Right cardiac atrium (tissue), 5 donors: ENCODE data around the gene TMEM52. TPM values are rescaled to one million over a fixed set of nuclear protein-coding genes. Genes with fewer than 3 reads are reported as not detected.

Experiments
- ATAC-seq, 2 donors: fragments of 200-7000 bp; cut with Tn5 transposase; one replicate each; pipeline versions ENCODE4 v1.8.0 to v1.9.1; 2020; ENCODE audit warnings: moderate library complexity in 2 of 2, mild to moderate bottlenecking in 1 of 2
- DNase-seq, 3 donors: peaks; one replicate each; pipeline ENCODE4 v3.0.0-alpha.2; 2020
- H3K27ac ChIP-seq: one replicate; pipeline ENCODE4 v1.5.1; 2013; ENCODE audit warnings: mild to moderate bottlenecking, low read length, control low read depth, moderate library complexity
- H3K27me3 ChIP-seq: one replicate; pipeline ENCODE4 v1.6.1; 2013; ENCODE audit not compliant: control insufficient read depth, insufficient read depth
- H3K4me1 ChIP-seq: one replicate; pipeline ENCODE4 v1.6.1; 2013; ENCODE audit warnings: low read length; ENCODE audit not compliant: control insufficient read depth, insufficient read depth
- H3K4me3 ChIP-seq: one replicate; pipeline ENCODE4 v1.5.1; 2013; ENCODE audit warnings: low read length, control low read depth
- H3K9me3 ChIP-seq: one replicate; pipeline ENCODE4 v1.6.1; 2013; ENCODE audit warnings: low read length; ENCODE audit not compliant: control insufficient read depth
- WGBS: extraction: QIAGEN DNeasy Blood & Tissue Kit; methylation state at CpG from one replicate; pipeline ENCODE4 v1.1.7; 2013; 5-methylcytosine and 5-hydroxymethylcytosine counted together
- intact Hi-C, 4 donors: fragments of 100-400 bp; cut with DNase I; formaldehyde crosslinking; loops; one replicate each; pipeline versions ENCODE4 v1.11.0 to v1.14.0; 2022 to 2023
- polyA plus RNA-seq: library from polyadenylated mRNA; stranded (reverse); fragments of 200-250 nt; gene quantifications from one replicate; pipeline ENCODE4 v1.2.3, GENCODE V29; 2013
- total RNA-seq, 4 donors: library from RNA; stranded (reverse); fragmentation: NEBNext Ultra II Directional; extraction: Animal tissue kit (Norgen Biotek cat#: 25700); gene quantifications; one replicate each; pipeline ENCODE4 v1.2.1, GENCODE V29; 2021
- donor health status: healthy with polysubstance abuse.
- donor health status: DM: no; HTN: yes; CAD: no.
- donor health status: DM: no; HTN: no; CAD: no.
- donor health status: DM: no; HTN: yes; CAD: no; lungs with severe emphysema.
- donor health status: DM: yes; HTN: yes; CAD: no.

Gene TMEM52
- total and polyA plus RNA-seq, 5 donors, result 0.34 to 1.9 (median 0.74) TPM

- Histone ChIP-seq H3K4me3 (no peak overlapping the region), H3K27ac (no peak overlapping the region), H3K9me3 (no peaks in the 10 kb centered on the region), H3K4me1 (no peaks in the 10 kb centered on the region), H3K27me3 (no peaks in the 10 kb centered on the region)
- WGBS, result 65% methylated on average over 20 of the region's 20 CpGs
- DNase-seq (peak in 2 of 3 donors; percentile 37 to 53), ATAC-seq (no peak)
- intact Hi-C loops, result no loop called here
These were observed 4.7 kb downstream of the TMEM52 start for GRCh38 chr1:1914101-1914970.

GRCh38 chr1:1911350-1912041 is 7.6 kb downstream of the TMEM52 start:
- intact Hi-C loops, result no loop called here
- no peak overlapping the region for H3K4me3 ChIP-seq
- H3K4me1 ChIP-seq, result no peaks in the 10 kb centered on the region
- no peak for ATAC-seq
- 85% methylated on average over 13 of the region's 13 CpGs for WGBS
- H3K27ac ChIP-seq, result no peak overlapping the region
- DNase-seq, result peak in 2 of 3 donors; percentile 22 to 47
- H3K9me3 ChIP-seq, result no peaks in the 10 kb centered on the region
- no peaks in the 10 kb centered on the region for H3K27me3 ChIP-seq

DNA sequence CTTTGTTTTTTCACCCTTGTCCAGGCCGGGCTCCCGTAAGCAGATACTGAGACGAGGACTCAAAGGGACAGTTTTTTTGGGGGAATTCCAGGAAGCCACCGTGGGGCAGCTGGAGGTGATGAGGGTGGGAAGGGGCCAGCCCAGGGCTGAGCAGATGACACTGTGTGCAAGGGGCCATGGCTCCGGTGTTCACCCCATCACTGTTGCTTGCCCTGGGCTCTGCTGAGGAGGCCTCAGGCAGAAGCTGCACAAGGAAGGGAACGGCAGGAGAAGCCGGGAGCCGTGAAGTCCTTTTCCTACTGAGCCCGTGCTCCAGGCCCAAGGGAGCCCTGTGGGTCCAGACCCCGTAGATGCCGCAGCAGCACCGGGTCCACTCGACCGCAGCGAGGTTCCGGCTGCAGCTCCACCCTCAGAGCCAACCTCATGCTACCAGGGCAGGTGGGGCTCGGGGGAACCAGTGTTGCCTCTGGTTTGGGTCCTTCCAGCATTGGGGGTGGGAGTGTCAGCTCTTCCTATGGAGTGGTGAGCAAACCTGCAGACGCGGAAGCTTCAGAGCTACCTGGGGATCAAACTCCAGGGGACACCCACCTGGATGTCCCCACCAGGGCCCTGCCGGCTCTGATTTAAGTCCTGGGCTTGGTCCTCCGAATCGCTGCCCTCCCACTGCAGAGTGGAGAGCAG is 8.3 kb downstream of the TMEM52 start:
- intact Hi-C loops, result no loop called here
- H3K27ac ChIP-seq, result no peak overlapping the region
- no peak overlapping the region for H3K4me3 ChIP-seq
- WGBS, result 95% methylated on average over 22 of the region's 22 CpGs
- no peaks in the 10 kb centered on the region for H3K27me3 ChIP-seq
- no peaks in the 10 kb centered on the region for H3K4me1 ChIP-seq
- DNase-seq, result peak in 2 of 3 donors; percentile 59 to 63
- ATAC-seq, result no peak
- H3K9me3 ChIP-seq, result no peaks in the 10 kb centered on the region

DNA sequence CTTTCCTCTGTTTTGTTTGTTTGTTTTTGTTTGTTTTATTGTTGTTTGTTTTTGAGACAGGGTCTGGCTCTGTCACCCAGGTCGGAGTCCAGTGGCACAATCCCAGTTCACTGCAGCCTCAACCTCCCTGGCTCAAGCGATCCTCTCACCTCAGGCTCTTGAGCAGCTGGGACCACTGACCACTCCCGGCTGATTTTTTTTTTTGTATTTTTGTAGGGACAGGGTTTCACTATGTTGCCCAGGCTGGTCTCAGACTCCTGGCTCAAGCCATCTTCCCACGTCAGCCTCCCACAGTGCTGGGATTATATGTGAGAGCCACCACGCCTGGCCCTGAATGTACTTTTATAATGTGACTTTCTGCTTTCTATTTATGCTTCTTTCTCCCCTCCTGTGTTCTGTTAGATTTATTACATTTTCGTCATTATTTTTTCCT is 9.0 kb downstream of the TMEM52 start:
- no peaks in the 10 kb centered on the region for H3K9me3 ChIP-seq
- peak in 1 of 3 donors; percentile 16 for DNase-seq

DNA sequence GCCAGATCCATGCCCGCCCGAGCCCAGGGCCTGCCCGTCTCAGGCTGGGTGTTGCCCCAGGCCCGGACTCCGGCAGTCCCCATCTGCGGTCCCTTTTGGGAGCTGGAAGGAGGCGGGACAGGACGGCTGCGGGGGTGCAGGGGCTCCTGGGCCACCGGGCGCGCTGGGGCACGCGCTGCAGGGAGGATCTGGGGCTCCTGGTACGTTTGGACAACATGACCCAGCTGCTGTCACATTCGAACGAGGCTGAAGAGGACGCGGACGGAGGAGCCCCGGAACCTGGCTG is 10.6 kb downstream of the TMEM52 start:
- intact Hi-C loops, result loop anchor here in 3 of 4 donors (5.0 to 10.0 kb wide), 2 partner anchors 124 to 126 kb away; no protein-coding TSS in a partner anchor
- DNase-seq (peak in 1 of 3 donors; percentile 82), ATAC-seq (peak; percentile 2 to 7)
- H3K27ac ChIP-seq, result peak overlapping the region; percentile 61
- H3K27me3 ChIP-seq, result no peaks in the 10 kb centered on the region
- peak overlapping the region; percentile 67 for H3K4me3 ChIP-seq
- H3K9me3 ChIP-seq, result no peaks in the 10 kb centered on the region
- WGBS, result 4% methylated on average over 21 of the region's 21 CpGs
- H3K4me1 ChIP-seq, result no peaks in the 10 kb centered on the region

More for the DNA sequence above, 9.0 kb downstream of the TMEM52 start:
- intact Hi-C loops, result no loop called here
- Histone ChIP-seq H3K27me3 (no peaks in the 10 kb centered on the region), H3K27ac (no peak overlapping the region), H3K4me1 (no peaks in the 10 kb centered on the region), H3K4me3 (no peak overlapping the region)
- no peak for ATAC-seq
- WGBS, result 84% methylated on average over 6 of the region's 6 CpGs

DNA sequence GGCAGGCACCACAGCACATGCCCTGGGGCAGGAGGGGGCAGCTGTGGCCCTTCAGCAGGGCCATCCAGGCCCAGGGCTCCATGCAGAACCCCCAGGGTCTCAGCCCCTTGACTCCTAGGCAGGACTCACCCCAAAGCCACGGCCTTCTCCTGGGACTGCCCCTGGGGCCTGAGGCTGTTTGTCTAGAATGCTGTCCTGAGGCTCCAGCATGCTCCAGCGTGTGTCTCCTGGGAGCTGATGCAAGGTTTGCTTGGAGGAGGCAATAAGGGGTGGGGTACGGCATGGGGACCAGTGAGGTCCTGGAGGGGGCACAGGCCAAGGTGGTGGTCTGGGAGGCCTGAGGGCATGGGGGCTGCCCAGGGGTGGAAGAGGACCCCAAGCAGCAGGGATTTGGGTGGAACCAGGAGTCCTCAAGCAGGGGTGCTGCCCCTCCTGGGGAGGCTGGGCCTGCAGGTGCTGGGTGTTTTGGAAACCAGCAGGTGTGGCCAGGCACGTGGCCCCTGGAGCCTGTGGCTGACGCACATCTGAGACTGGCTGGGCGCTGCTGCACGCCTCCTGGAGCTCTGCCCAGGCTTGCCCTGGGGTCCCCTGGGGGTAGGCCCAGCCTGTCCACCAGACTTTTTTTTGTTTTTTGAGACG is 11.9 kb downstream of the TMEM52 start:
- 71% methylated on average over 8 of the region's 8 CpGs for WGBS
- H3K27ac ChIP-seq, result no peak overlapping the region
- no peak overlapping the region for H3K4me3 ChIP-seq
- intact Hi-C loops, result loop anchor here in 3 of 4 donors (5.0 to 10.0 kb wide), 2 partner anchors 122 to 125 kb away; no protein-coding TSS in a partner anchor
- ATAC-seq (no peak), DNase-seq (peak in 2 of 3 donors; percentile 68 to 76)
- no peaks in the 10 kb centered on the region for H3K4me1 ChIP-seq
- H3K27me3 ChIP-seq, result no peaks in the 10 kb centered on the region
- no peaks in the 10 kb centered on the region for H3K9me3 ChIP-seq

DNA sequence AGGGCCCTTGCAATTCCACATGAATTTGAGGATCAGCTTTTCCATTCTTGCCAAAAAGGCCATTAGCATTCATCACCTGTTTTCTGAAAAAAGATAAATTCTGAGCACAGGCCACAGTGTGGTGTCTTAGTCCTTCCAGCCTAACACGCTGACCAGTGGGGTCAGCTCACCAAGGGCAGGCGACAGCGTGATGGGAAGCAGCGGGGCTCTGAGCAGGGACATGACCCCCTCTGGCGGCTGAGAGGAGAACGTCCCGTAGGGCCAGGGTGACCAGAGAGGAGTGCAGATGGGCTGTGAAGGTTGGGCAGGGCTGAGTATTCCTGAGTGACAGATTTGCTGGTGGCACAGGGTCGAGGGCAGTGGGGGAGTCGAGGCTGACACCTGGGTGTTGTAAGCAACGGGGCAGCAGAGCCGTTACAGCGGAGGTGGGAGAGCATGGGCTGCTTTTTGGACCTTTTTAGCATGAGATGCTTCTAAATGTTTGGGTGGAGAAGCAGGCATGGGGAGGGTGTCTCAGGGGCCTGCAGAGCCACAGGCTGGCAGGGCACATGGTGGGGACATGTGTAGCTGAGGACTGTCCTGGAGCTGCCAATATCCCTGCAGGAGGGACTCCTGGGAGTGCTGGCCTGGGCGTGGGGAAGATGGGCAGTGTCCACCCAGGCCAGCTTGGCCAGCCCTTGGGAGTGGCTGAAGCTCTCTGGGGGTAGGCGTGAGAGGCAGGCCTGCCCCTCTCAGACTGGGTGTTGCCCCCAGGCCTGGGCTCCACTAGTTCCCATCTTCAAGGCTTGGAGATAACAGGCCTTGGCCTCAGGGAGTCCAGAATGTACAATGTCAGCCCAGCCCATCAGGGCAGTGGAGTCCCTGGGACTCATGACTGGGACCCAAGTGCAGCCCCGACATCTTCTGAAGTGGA is 12.6 kb downstream of the TMEM52 start:
- H3K4me1 ChIP-seq, result no peaks in the 10 kb centered on the region
- ATAC-seq, result peak; percentile 69 to 70
- 20% methylated on average over 15 of the region's 15 CpGs for WGBS
- DNase-seq, result peak; percentile 89 to 94 (median 94)
- no peaks in the 10 kb centered on the region for H3K9me3 ChIP-seq
- H3K27ac ChIP-seq, result peak overlapping the region; percentile 25
- H3K4me3 ChIP-seq, result no peak overlapping the region
- intact Hi-C loops, result loop anchor here in 3 of 4 donors (5.0 to 10.0 kb wide), 2 partner anchors 122 to 124 kb away; no protein-coding TSS in a partner anchor
- no peaks in the 10 kb centered on the region for H3K27me3 ChIP-seq

GRCh38 chr1:1903224-1903623 is 15.9 kb downstream of the TMEM52 start:
- no peak overlapping the region for H3K27ac ChIP-seq
- no peak overlapping the region for H3K4me3 ChIP-seq
- intact Hi-C loops, result loop anchor here in 1 of 4 donors (10.0 kb wide), 1 partner anchor 118 kb away; no protein-coding TSS in a partner anchor
- H3K4me1 ChIP-seq, result no peaks in the 10 kb centered on the region
- no peaks in the 10 kb centered on the region for H3K27me3 ChIP-seq
- DNase-seq (no peak), ATAC-seq (no peak)
- no peaks in the 10 kb centered on the region for H3K9me3 ChIP-seq
- WGBS, result 98% methylated on average over 12 of the region's 12 CpGs

- intact Hi-C loops, result loop anchor here in 1 of 4 donors (10.0 kb wide), 1 partner anchor 117 kb away; no protein-coding TSS in a partner anchor
- ATAC-seq, result no peak
- H3K4me1 ChIP-seq, result no peaks in the 10 kb centered on the region
- H3K4me3 ChIP-seq, result no peak overlapping the region
- DNase-seq, result peak in 2 of 3 donors; percentile 36 to 43
- 81% methylated on average over 13 of the region's 13 CpGs for WGBS
- H3K9me3 ChIP-seq, result no peaks in the 10 kb centered on the region
- no peaks in the 10 kb centered on the region for H3K27me3 ChIP-seq
- no peak overlapping the region for H3K27ac ChIP-seq
These were observed 17.3 kb downstream of the TMEM52 start for GRCh38 chr1:1901641-1902294.
